Measurements from ENCODE around the gene IL1RL2.

The IL1RL2 gene

GRCh38 chr2:102279391-102279735 lies 92.5 kb downstream of the IL1RL2 start:
- TF ChIP-seq CTCF (IDR thresholded peaks at IDR 0.05; ENCODE audit: extremely low read depth, insufficient read depth, missing control alignments) = no peak
- no peak for DNase-seq (ENCODE audit: low spot score)
- in situ Hi-C loops (cut with MboI; ENCODE audit: low pct_unique_long_range_greater_than_20kb, low sequenced_read_pairs, unreplicated experiment) = no loop called here

- no peak for TF ChIP-seq CTCF (IDR thresholded peaks at IDR 0.05; ENCODE audit: extremely low read depth, insufficient read depth, missing control alignments)
- DNase-seq (ENCODE audit: low spot score) = no peak
- in situ Hi-C loops (cut with MboI; ENCODE audit: low pct_unique_long_range_greater_than_20kb, low sequenced_read_pairs, unreplicated experiment) = no loop called here
Measured at GRCh38 chr2:102282678-102283091, 95.9 kb downstream of the IL1RL2 start.

GRCh38 chr2:102283996-102284395 lies 97.2 kb downstream of the IL1RL2 start:
- DNase-seq (ENCODE audit: low spot score) = no peak
- in situ Hi-C loops (cut with MboI; ENCODE audit: low pct_unique_long_range_greater_than_20kb, low sequenced_read_pairs, unreplicated experiment) = no loop called here
- TF ChIP-seq CTCF (IDR thresholded peaks at IDR 0.05; ENCODE audit: extremely low read depth, insufficient read depth, missing control alignments) = no peak

- TF ChIP-seq CTCF (IDR thresholded peaks at IDR 0.05; ENCODE audit: extremely low read depth, insufficient read depth, missing control alignments) = no peak
- in situ Hi-C loops (cut with MboI; ENCODE audit: low pct_unique_long_range_greater_than_20kb, low sequenced_read_pairs, unreplicated experiment) = no loop called here
- no peak for DNase-seq (ENCODE audit: low spot score)
Measured at GRCh38 chr2:102284611-102285010, 97.8 kb downstream of the IL1RL2 start.

- no peak for DNase-seq (ENCODE audit: low spot score)
- no peak for TF ChIP-seq CTCF (IDR thresholded peaks at IDR 0.05; ENCODE audit: extremely low read depth, insufficient read depth, missing control alignments)
- in situ Hi-C loops (cut with MboI; ENCODE audit: low pct_unique_long_range_greater_than_20kb, low sequenced_read_pairs, unreplicated experiment) = no loop called here
Measured at GRCh38 chr2:102285368-102285767, 98.5 kb downstream of the IL1RL2 start.

GRCh38 chr2:102286041-102286440 lies 99.2 kb downstream of the IL1RL2 start:
- no peak for DNase-seq (ENCODE audit: low spot score)
- TF ChIP-seq CTCF (IDR thresholded peaks at IDR 0.05; ENCODE audit: extremely low read depth, insufficient read depth, missing control alignments) = no peak
- in situ Hi-C loops (cut with MboI; ENCODE audit: low pct_unique_long_range_greater_than_20kb, low sequenced_read_pairs, unreplicated experiment) = no loop called here

GRCh38 chr2:102289129-102289528 lies 102.3 kb downstream of the IL1RL2 start:
- in situ Hi-C loops (cut with MboI; ENCODE audit: low pct_unique_long_range_greater_than_20kb, low sequenced_read_pairs, unreplicated experiment) = no loop called here
- DNase-seq (ENCODE audit: low spot score) = no peak
- no peak for TF ChIP-seq CTCF (IDR thresholded peaks at IDR 0.05; ENCODE audit: extremely low read depth, insufficient read depth, missing control alignments)
